Erythroblast (primary cell): ENCODE data around the gene IL32.

Experiments used
- GATA1 ChIP-seq: IDR thresholded peaks from 2 replicates; pipeline ENCODE4 v1.6.1; 2011; ENCODE audit warnings: low read depth, mild to moderate bottlenecking, control low read depth, low read length, moderate library complexity
- POLR2A ChIP-seq: IDR thresholded peaks from 2 replicates; pipeline ENCODE4 v1.6.1; 2011; ENCODE audit warnings: mild to moderate bottlenecking, low read length

GRCh38 chr16:3058139-3059030 is 7.1 kb upstream of the IL32 start:
- no peak for TF ChIP-seq POLR2A
- TF ChIP-seq GATA1 = no peak
